ENCODE data around the gene DIPK1C. TPM values are rescaled to one million over a fixed set of nuclear protein-coding genes. Genes with fewer than 3 reads are reported as not detected.

Gene DIPK1C
- polyA plus RNA-seq, 1 donor (not counting 4 experiments of a cell fraction or from before 2014, with no cell fraction given) = not detected

GRCh38 chr18:74463254-74463653 lies 6.1 kb upstream of the DIPK1C start:
- Histone ChIP-seq H2AFZ (ENCODE audit: control insufficient read depth, low read length) (no peak overlapping the region), H3K27me3 (ENCODE audit: control insufficient read depth, extremely low read depth, insufficient read depth, low read length) (peaks cover 17% of the 10 kb centered on the region), H3K9ac (ENCODE audit: control insufficient read depth, extremely low read depth, insufficient read depth, low read length) (no peak overlapping the region), H3K9me3 (ENCODE audit: control insufficient read depth, low read depth, low read length) (no peaks in the 10 kb centered on the region), H3K36me3 (ENCODE audit: control insufficient read depth in 2 of 2, extremely low read depth in 1 of 2, insufficient read depth in 2 of 2, low read length in 2 of 2) (no peaks in the 10 kb centered on the region), H3K9me1 (ENCODE audit: control insufficient read depth, extremely low read depth, insufficient read depth, low read length) (no peaks in the 10 kb centered on the region), H3K4me2 (ENCODE audit: control insufficient read depth, extremely low read depth, insufficient read depth, low read depth, low read length) (no peak overlapping the region), H3K4me1 (ENCODE audit: control insufficient read depth, extremely low read depth, insufficient read depth, low read length) (peaks cover 3% of the 10 kb centered on the region), H4K20me1 (ENCODE audit: control insufficient read depth, extremely low read depth, insufficient read depth, low read length) (no peaks in the 10 kb centered on the region), H3K4me3 (ENCODE audit: control insufficient read depth in 2 of 3, extremely low read depth in 1 of 3, insufficient read depth in 2 of 3, low read depth in 1 of 3, low read length in 3 of 3) (no peak overlapping the region), H3K27ac (ENCODE audit: control insufficient read depth, insufficient read depth, low read length) (no peak overlapping the region), H3K79me2 (ENCODE audit: control insufficient read depth, insufficient read depth, low read length) (no peaks in the 10 kb centered on the region)
- FAIRE-seq = no peak
- dilution Hi-C loops (cut with MboI; ENCODE audit: extremely low pct_ligation_motif_present, low sequenced_read_pairs) = no loop called here
- no peak for DNase-seq (ENCODE audit: low read depth, low spot score)
- no peak for TF ChIP-seq EZH2 (IDR thresholded peaks at IDR 0.05; ENCODE audit: low read length)
- TF ChIP-seq CTCF (optimal IDR thresholded peaks at IDR 0.05 in 1 of 3, IDR thresholded peaks at IDR 0.05 in 1 of 3, conservative IDR thresholded peaks at IDR 0.05 in 1 of 3; ENCODE audit: extremely low read depth in 1 of 3, insufficient read depth in 2 of 3, low read length in 3 of 3) = no peak

- Histone ChIP-seq H3K4me1 (ENCODE audit: control insufficient read depth, extremely low read depth, insufficient read depth, low read length) (no peaks in the 10 kb centered on the region), H3K9me3 (ENCODE audit: control insufficient read depth, low read depth, low read length) (no peaks in the 10 kb centered on the region), H3K79me2 (ENCODE audit: control insufficient read depth, insufficient read depth, low read length) (no peaks in the 10 kb centered on the region), H3K27ac (ENCODE audit: control insufficient read depth, insufficient read depth, low read length) (no peak overlapping the region), H3K36me3 (ENCODE audit: control insufficient read depth in 2 of 2, extremely low read depth in 1 of 2, insufficient read depth in 2 of 2, low read length in 2 of 2) (no peaks in the 10 kb centered on the region), H2AFZ (ENCODE audit: control insufficient read depth, low read length) (no peak overlapping the region), H3K27me3 (ENCODE audit: control insufficient read depth, extremely low read depth, insufficient read depth, low read length) (peaks cover 39% of the 10 kb centered on the region), H4K20me1 (ENCODE audit: control insufficient read depth, extremely low read depth, insufficient read depth, low read length) (no peaks in the 10 kb centered on the region), H3K9me1 (ENCODE audit: control insufficient read depth, extremely low read depth, insufficient read depth, low read length) (no peaks in the 10 kb centered on the region), H3K9ac (ENCODE audit: control insufficient read depth, extremely low read depth, insufficient read depth, low read length) (no peak overlapping the region), H3K4me3 (ENCODE audit: control insufficient read depth in 2 of 3, extremely low read depth in 1 of 3, insufficient read depth in 2 of 3, low read depth in 1 of 3, low read length in 3 of 3) (no peak overlapping the region), H3K4me2 (ENCODE audit: control insufficient read depth, extremely low read depth, insufficient read depth, low read depth, low read length) (no peak overlapping the region)
- TF ChIP-seq EZH2 (IDR thresholded peaks at IDR 0.05; ENCODE audit: low read length) = no peak
- no peak for TF ChIP-seq CTCF (optimal IDR thresholded peaks at IDR 0.05 in 1 of 3, IDR thresholded peaks at IDR 0.05 in 1 of 3, conservative IDR thresholded peaks at IDR 0.05 in 1 of 3; ENCODE audit: extremely low read depth in 1 of 3, insufficient read depth in 2 of 3, low read length in 3 of 3)
- dilution Hi-C loops (cut with MboI; ENCODE audit: extremely low pct_ligation_motif_present, low sequenced_read_pairs) = no loop called here
- DNase-seq (ENCODE audit: low read depth, low spot score) (no peak), FAIRE-seq (no peak)
These were observed 3.7 kb upstream of the DIPK1C start for GRCh38 chr18:74460825-74461224.

Measured in keratinocyte (primary cell).